Measurements from ENCODE around the gene PHTF2.
"Not testable (repeated sequence)": the region's sequence is repeated elsewhere in the genome, so short reads cannot be mapped to it uniquely, and the experiment has no call there.

Gene PHTF2

GRCh38 chr7:77822269-77822668 is 23.7 kb downstream of the PHTF2 start:
- peaks cover 30% of the 10 kb centered on the region for H3K9me3 Mint-ChIP-seq
- peaks cover 5% of the 10 kb centered on the region for H3K36me3 Mint-ChIP-seq (ENCODE audit: insufficient read depth)
- no peak overlapping the region for H3K27ac Mint-ChIP-seq (ENCODE audit: low read depth)
- no peak for DNase-seq (ENCODE audit: low spot score in 2 of 2)
- H3K4me1 Mint-ChIP-seq: peaks cover 56% of the 10 kb centered on the region
- ATAC-seq (replicated peaks; ENCODE audit: extremely low read depth, poor library complexity, severe bottlenecking): no peak
- H3K4me3 Mint-ChIP-seq: no peak overlapping the region
- H3K27me3 Mint-ChIP-seq: no peaks in the 10 kb centered on the region

DNA sequence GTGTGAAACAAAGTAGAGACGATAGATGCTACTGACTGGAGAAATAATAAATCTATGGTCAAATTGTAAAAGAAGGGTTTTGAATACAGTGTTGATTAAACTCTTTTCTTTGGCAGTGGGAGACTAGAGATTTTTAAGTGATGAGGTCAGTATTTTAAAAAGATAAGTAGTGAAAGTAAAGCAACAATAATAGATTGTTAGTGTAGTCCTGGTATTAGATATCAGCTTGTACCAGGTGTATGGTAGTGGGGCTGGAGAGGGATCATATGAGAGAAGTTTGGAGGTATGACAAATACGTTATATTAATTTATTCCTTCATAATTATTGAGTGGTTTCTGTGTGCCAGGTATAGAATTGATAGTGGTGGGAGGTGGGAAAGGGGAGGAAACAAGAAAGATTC is 25.2 kb downstream of the PHTF2 start:
- DNase-seq (ENCODE audit: low spot score in 2 of 2) (no peak), ATAC-seq (replicated peaks; ENCODE audit: extremely low read depth, poor library complexity, severe bottlenecking) (no peak)
- peaks cover 47% of the 10 kb centered on the region for H3K4me1 Mint-ChIP-seq
- peaks cover 5% of the 10 kb centered on the region for H3K36me3 Mint-ChIP-seq (ENCODE audit: insufficient read depth)
- H3K27me3 Mint-ChIP-seq: no peaks in the 10 kb centered on the region
- no peak overlapping the region for H3K27ac Mint-ChIP-seq (ENCODE audit: low read depth)
- H3K9me3 Mint-ChIP-seq: peaks cover 27% of the 10 kb centered on the region
- no peak overlapping the region for H3K4me3 Mint-ChIP-seq

GRCh38 chr7:77824636-77825035 is 26.1 kb downstream of the PHTF2 start:
- H3K27ac Mint-ChIP-seq (ENCODE audit: low read depth): no peak overlapping the region
- peaks cover 5% of the 10 kb centered on the region for H3K36me3 Mint-ChIP-seq (ENCODE audit: insufficient read depth)
- H3K4me1 Mint-ChIP-seq: peaks cover 39% of the 10 kb centered on the region

DNA sequence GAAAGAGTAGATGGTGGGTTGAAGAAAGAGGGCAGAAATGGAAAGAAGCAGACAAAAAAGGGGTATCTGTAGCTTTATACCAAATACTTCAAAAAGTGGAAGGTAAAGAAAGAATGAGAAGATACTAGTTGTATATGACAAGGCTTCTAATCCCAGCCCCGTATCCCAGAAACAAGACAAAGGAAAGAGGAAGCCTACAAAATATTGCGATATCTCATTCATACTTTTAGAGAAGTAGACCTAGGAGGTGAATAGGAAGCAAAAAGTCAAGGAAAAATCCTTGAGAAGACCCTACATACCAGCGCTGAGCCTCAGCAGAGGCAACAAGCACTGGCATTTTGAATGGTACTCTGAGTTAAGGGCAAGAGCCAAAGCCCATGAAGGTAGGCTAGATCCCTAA is 26.6 kb downstream of the PHTF2 start:
- H3K36me3 Mint-ChIP-seq (ENCODE audit: insufficient read depth): peaks cover 5% of the 10 kb centered on the region
- no peaks in the 10 kb centered on the region for H3K27me3 Mint-ChIP-seq
- H3K4me3 Mint-ChIP-seq: no peak overlapping the region

More at GRCh38 chr7:77824636-77825035, 26.1 kb downstream of the PHTF2 start:
- no peak overlapping the region for H3K4me3 Mint-ChIP-seq
- no peak for ATAC-seq (replicated peaks; ENCODE audit: extremely low read depth, poor library complexity, severe bottlenecking)
- DNase-seq (ENCODE audit: low spot score in 2 of 2): no peak
- no peaks in the 10 kb centered on the region for H3K27me3 Mint-ChIP-seq
- H3K9me3 Mint-ChIP-seq: peaks cover 22% of the 10 kb centered on the region

DNA sequence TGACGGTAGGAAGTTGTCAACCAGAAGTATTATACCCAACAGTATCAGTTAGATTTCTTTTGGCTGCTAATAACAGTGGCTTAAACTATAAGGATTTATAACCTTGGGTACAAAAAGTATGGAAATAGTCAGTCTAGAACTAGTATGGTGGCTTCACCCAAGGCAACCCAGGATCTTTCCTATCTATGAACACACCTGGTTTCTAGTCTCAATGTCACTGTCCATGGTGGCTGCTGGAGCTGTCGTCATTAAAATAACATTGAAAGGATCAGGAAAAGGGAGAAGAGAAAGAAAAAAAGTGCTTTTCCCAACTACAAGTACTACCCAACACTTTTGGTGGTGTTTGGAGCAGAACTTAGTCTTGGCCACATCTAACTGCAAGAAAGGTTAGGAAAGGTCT is 27.7 kb downstream of the PHTF2 start:
- H3K4me3 Mint-ChIP-seq: no peak overlapping the region
- H3K9me3 Mint-ChIP-seq: peaks cover 8% of the 10 kb centered on the region
- no peak for ATAC-seq (replicated peaks; ENCODE audit: extremely low read depth, poor library complexity, severe bottlenecking)
- peaks cover 37% of the 10 kb centered on the region for H3K4me1 Mint-ChIP-seq
- DNase-seq (ENCODE audit: low spot score in 2 of 2): no peak
- no peak overlapping the region for H3K27ac Mint-ChIP-seq (ENCODE audit: low read depth)
- no peaks in the 10 kb centered on the region for H3K27me3 Mint-ChIP-seq
- peaks cover 3% of the 10 kb centered on the region for H3K36me3 Mint-ChIP-seq (ENCODE audit: insufficient read depth)

More for the DNA sequence above, 26.6 kb downstream of the PHTF2 start:
- DNase-seq (ENCODE audit: low spot score in 2 of 2) (no peak), ATAC-seq (replicated peaks; ENCODE audit: extremely low read depth, poor library complexity, severe bottlenecking) (no peak)
- Mint-ChIP-seq H3K4me1 (peaks cover 34% of the 10 kb centered on the region), H3K9me3 (peaks cover 18% of the 10 kb centered on the region), H3K27ac (ENCODE audit: low read depth) (no peak overlapping the region)

GRCh38 chr7:77827999-77828398 is 29.4 kb downstream of the PHTF2 start:
- Mint-ChIP-seq H3K27me3 (no peaks in the 10 kb centered on the region), H3K4me1 (peaks cover 34% of the 10 kb centered on the region), H3K27ac (ENCODE audit: low read depth) (no peak overlapping the region), H3K4me3 (no peak overlapping the region), H3K36me3 (ENCODE audit: insufficient read depth) (no peaks in the 10 kb centered on the region), H3K9me3 (no peaks in the 10 kb centered on the region)
- no peak for ATAC-seq (replicated peaks; ENCODE audit: extremely low read depth, poor library complexity, severe bottlenecking)
- no peak for DNase-seq (ENCODE audit: low spot score in 2 of 2)

- H3K27ac Mint-ChIP-seq (ENCODE audit: low read depth): no peak overlapping the region
- H3K4me3 Mint-ChIP-seq: no peak overlapping the region
- H3K36me3 Mint-ChIP-seq (ENCODE audit: insufficient read depth): no peaks in the 10 kb centered on the region
- DNase-seq (ENCODE audit: low spot score in 2 of 2): no peak
- H3K27me3 Mint-ChIP-seq: no peaks in the 10 kb centered on the region
- ATAC-seq (replicated peaks; ENCODE audit: extremely low read depth, poor library complexity, severe bottlenecking): no peak
- peaks cover 38% of the 10 kb centered on the region for H3K4me1 Mint-ChIP-seq
- no peaks in the 10 kb centered on the region for H3K9me3 Mint-ChIP-seq
Measured at GRCh38 chr7:77830649-77831355, 32.2 kb downstream of the PHTF2 start.

DNA sequence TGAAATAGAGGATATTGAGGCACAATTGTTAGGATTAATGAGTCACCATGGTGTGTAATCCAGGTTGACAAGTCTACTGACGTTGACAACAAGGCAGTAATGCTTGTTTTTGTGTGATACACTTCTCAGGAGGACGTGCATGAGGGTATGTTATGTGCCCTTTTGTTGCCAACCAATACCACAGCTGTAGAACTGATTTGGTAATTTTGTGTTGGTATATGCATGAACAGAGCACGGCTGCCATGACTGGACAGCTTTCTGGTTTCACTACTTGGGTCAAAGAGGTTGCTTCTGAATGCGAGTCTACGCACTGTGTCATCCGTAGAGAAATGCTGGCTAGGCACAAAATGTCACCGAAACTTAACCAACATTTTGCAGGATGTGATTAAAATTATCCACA is 32.9 kb downstream of the PHTF2 start:
- Mint-ChIP-seq H3K4me3 (no peak overlapping the region), H3K27me3 (no peaks in the 10 kb centered on the region), H3K4me1 (peaks cover 35% of the 10 kb centered on the region), H3K9me3 (no peaks in the 10 kb centered on the region), H3K36me3 (ENCODE audit: insufficient read depth) (no peaks in the 10 kb centered on the region), H3K27ac (ENCODE audit: low read depth) (no peak overlapping the region)
- ATAC-seq (replicated peaks; ENCODE audit: extremely low read depth, poor library complexity, severe bottlenecking) (no peak), DNase-seq (ENCODE audit: low spot score in 2 of 2) (no peak)

- Mint-ChIP-seq H3K4me3 (no peak overlapping the region), H3K4me1 (peaks cover 30% of the 10 kb centered on the region), H3K9me3 (no peaks in the 10 kb centered on the region), H3K36me3 (ENCODE audit: insufficient read depth) (no peaks in the 10 kb centered on the region), H3K27me3 (no peaks in the 10 kb centered on the region), H3K27ac (ENCODE audit: low read depth) (no peak overlapping the region)
- ATAC-seq (replicated peaks; ENCODE audit: extremely low read depth, poor library complexity, severe bottlenecking): no peak
- DNase-seq (ENCODE audit: low spot score in 2 of 2): no peak
Measured at GRCh38 chr7:77831953-77832352, 33.4 kb downstream of the PHTF2 start.

DNA sequence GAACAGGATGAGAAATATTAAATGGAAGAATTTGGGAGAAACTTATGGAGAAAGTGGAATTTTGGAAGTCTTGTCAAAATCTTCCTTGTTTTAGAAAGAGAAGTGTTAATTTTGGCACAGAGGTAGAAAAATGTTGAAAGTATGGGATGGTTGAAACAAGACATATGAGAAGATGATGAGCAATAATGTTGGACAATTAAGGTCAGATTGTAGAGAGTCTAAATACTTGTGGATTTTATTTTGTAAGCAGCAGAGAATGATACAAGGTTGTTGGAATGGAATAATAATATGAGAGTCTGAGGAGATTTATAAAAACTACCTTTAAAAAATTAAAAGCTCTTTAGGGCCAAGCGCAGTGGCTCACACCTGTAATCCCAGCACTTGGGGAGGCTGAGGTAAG is 34.6 kb downstream of the PHTF2 start:
- Mint-ChIP-seq H3K27ac (ENCODE audit: low read depth) (no peak overlapping the region), H3K4me3 (no peak overlapping the region), H3K36me3 (ENCODE audit: insufficient read depth) (no peaks in the 10 kb centered on the region), H3K9me3 (no peaks in the 10 kb centered on the region), H3K4me1 (peaks cover 29% of the 10 kb centered on the region), H3K27me3 (no peaks in the 10 kb centered on the region)
- DNase-seq (ENCODE audit: low spot score in 2 of 2) (no peak), ATAC-seq (replicated peaks; ENCODE audit: extremely low read depth, poor library complexity, severe bottlenecking) (no peak)

DNA sequence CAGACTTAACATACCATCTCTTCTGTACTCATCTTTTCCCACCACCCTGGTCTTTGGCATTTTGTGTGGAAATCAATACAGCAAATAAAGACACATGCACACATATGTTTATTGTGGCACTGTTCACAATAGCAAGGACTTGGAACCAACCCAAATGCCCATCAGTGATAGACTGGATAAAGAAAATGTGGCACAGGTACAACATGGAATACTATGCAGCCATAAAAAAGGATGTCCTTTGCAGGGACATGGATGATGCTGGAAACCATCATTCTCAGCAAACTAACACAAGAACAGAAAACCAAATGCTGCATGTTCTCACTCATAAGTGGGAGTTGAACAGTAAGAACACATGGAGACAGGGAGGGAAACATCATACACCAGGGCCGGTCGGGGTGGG is 37.9 kb downstream of the PHTF2 start:
- not testable (repeated sequence) for H3K9me3 Mint-ChIP-seq; H3K27ac Mint-ChIP-seq (ENCODE audit: low read depth); H3K4me3 Mint-ChIP-seq; H3K36me3 Mint-ChIP-seq (ENCODE audit: insufficient read depth); ATAC-seq (replicated peaks; ENCODE audit: extremely low read depth, poor library complexity, severe bottlenecking); H3K27me3 Mint-ChIP-seq; DNase-seq (ENCODE audit: low spot score in 2 of 2)
- H3K4me1 Mint-ChIP-seq: peaks cover 23% of the 10 kb centered on the region

DNA sequence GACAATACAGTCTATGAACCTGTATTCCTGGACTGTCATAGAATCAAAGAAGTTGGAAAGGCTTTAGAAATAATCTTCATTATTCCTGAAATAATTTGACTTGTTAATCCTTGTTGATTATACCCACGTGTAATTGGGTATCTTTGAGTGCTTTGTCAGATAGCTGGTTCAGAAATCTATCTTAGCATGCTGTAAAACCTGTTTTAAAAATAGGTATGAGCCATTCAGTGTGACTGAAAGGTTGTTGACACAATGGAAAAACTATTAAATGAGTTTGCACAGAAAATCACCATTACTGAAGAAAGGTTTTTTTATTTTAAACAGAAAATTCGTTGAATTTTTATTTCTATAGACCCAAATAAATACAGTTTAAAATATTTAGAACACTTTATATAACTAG is 38.7 kb downstream of the PHTF2 start:
- Mint-ChIP-seq H3K9me3 (no peaks in the 10 kb centered on the region), H3K4me3 (no peak overlapping the region), H3K4me1 (peaks cover 22% of the 10 kb centered on the region), H3K36me3 (ENCODE audit: insufficient read depth) (peaks cover 2% of the 10 kb centered on the region), H3K27ac (ENCODE audit: low read depth) (no peak overlapping the region), H3K27me3 (no peaks in the 10 kb centered on the region)
- DNase-seq (ENCODE audit: low spot score in 2 of 2) (no peak), ATAC-seq (replicated peaks; ENCODE audit: extremely low read depth, poor library complexity, severe bottlenecking) (no peak)

DNA sequence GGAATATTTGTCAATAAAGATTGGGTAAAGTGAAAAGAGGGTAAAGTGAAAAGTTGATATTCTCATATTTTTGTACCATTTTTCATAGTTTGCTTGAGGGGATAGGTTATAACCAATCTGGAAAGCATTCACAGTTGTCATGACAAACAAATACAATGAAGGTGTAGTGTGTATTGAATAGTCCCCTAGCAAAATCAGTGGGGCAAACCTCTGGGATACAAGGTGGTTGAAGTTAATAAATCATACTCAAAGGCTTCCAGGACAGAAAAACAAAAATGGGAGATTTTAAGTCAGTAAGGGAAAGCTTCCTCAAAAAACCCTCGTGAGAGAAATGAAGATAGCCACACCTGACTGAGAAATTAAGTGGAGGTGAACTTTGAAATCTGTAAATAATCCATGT is 39.4 kb downstream of the PHTF2 start:
- H3K27ac Mint-ChIP-seq (ENCODE audit: low read depth): no peak overlapping the region
- peaks cover 2% of the 10 kb centered on the region for H3K36me3 Mint-ChIP-seq (ENCODE audit: insufficient read depth)
- DNase-seq (ENCODE audit: low spot score in 2 of 2): no peak
- peaks cover 19% of the 10 kb centered on the region for H3K4me1 Mint-ChIP-seq
- H3K27me3 Mint-ChIP-seq: no peaks in the 10 kb centered on the region
- no peaks in the 10 kb centered on the region for H3K9me3 Mint-ChIP-seq
- no peak overlapping the region for H3K4me3 Mint-ChIP-seq
- ATAC-seq (replicated peaks; ENCODE audit: extremely low read depth, poor library complexity, severe bottlenecking): no peak
